RWPE2 (cell line): Measurements from ENCODE around the gene LUZP2.

ENCODE experiments used
- ATAC-seq: fragments of 200-7000 bp; cut with Tn5 transposase; 3 replicates; pipeline ENCODE4 v1.9.1; 2021; ENCODE audit warnings: low read depth
- DNase-seq: peaks from one replicate; pipeline ENCODE4 v3.0.0-alpha.2; 2020; ENCODE audit warnings: low spot score
- H3K27ac ChIP-seq: fragments of 450-650 bp; 2 replicates; pipeline ENCODE4 v1.5.1; 2017; ENCODE audit warnings: mild to moderate bottlenecking; ENCODE audit not compliant: poor library complexity, severe bottlenecking
- H3K27me3 ChIP-seq: fragments of 250-450 bp; sonication (Bioruptor Pico); 2 replicates; pipeline ENCODE4 v1.5.1; 2021; ENCODE audit warnings: mild to moderate bottlenecking, moderate library complexity; ENCODE audit not compliant: insufficient read depth, poor library complexity, severe bottlenecking
- H3K36me3 ChIP-seq: fragments of 250-450 bp; sonication (Bioruptor Pico); 2 replicates; pipeline ENCODE4 v1.5.1; 2020; ENCODE audit warnings: low read depth, mild to moderate bottlenecking, moderate library complexity
- H3K4me1 ChIP-seq: fragments of 250-450 bp; sonication (Bioruptor Pico); 2 replicates; pipeline ENCODE4 v1.5.1; 2021; ENCODE audit warnings: mild to moderate bottlenecking, moderate library complexity; ENCODE audit not compliant: insufficient read depth, poor library complexity, severe bottlenecking
- H3K4me3 ChIP-seq: fragments of 250-450 bp; sonication (Bioruptor Pico); 2 replicates; pipeline ENCODE4 v1.5.1; 2021; ENCODE audit warnings: mild to moderate bottlenecking, moderate library complexity; ENCODE audit not compliant: severe bottlenecking
- H3K9me3 ChIP-seq: fragments of 250-450 bp; sonication (Bioruptor Pico); 2 replicates; pipeline ENCODE4 v1.5.1; 2021; ENCODE audit warnings: mild to moderate bottlenecking, moderate library complexity; ENCODE audit not compliant: severe bottlenecking
- TF ChIP-seq, protein P1 (sequence below): fragments of 450-650 bp; IDR thresholded peaks from one replicate; pipeline ENCODE4 v1.5.1; 2017; ENCODE audit warnings: mild to moderate bottlenecking, moderate library complexity; ENCODE audit not compliant: poor library complexity, severe bottlenecking

LUZP2 gene

DNA sequence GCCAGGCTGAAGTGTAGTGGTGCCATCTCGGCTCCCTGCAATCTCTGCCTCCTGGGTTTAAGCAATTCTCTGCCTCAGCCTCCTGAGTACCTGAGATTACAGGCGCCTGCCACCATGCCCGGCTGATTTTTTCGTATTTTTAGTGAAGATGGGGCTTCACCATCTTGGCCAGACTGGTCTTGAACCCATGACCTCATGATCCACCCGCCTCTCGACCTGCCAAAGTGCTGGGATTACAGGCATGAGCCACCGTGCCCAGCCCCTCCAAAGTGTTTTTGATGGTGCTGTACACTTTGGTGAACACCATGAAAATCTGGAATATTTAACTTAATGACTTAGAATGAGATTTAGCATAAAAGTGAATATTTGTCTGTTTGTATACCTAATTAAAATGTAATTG, 5.6 kb downstream of the LUZP2 start:
- H3K27me3 ChIP-seq = peaks cover 27% of the 10 kb centered on the region
- no peak overlapping the region for H3K27ac ChIP-seq
- TF ChIP-seq, protein P1, sequence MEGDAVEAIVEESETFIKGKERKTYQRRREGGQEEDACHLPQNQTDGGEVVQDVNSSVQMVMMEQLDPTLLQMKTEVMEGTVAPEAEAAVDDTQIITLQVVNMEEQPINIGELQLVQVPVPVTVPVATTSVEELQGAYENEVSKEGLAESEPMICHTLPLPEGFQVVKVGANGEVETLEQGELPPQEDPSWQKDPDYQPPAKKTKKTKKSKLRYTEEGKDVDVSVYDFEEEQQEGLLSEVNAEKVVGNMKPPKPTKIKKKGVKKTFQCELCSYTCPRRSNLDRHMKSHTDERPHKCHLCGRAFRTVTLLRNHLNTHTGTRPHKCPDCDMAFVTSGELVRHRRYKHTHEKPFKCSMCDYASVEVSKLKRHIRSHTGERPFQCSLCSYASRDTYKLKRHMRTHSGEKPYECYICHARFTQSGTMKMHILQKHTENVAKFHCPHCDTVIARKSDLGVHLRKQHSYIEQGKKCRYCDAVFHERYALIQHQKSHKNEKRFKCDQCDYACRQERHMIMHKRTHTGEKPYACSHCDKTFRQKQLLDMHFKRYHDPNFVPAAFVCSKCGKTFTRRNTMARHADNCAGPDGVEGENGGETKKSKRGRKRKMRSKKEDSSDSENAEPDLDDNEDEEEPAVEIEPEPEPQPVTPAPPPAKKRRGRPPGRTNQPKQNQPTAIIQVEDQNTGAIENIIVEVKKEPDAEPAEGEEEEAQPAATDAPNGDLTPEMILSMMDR = no peak
- H3K36me3 ChIP-seq = no peaks in the 10 kb centered on the region
- H3K9me3 ChIP-seq = no peaks in the 10 kb centered on the region
- H3K4me3 ChIP-seq = no peak overlapping the region
- no peak for ATAC-seq
- no peak for DNase-seq
- no peaks in the 10 kb centered on the region for H3K4me1 ChIP-seq

DNA sequence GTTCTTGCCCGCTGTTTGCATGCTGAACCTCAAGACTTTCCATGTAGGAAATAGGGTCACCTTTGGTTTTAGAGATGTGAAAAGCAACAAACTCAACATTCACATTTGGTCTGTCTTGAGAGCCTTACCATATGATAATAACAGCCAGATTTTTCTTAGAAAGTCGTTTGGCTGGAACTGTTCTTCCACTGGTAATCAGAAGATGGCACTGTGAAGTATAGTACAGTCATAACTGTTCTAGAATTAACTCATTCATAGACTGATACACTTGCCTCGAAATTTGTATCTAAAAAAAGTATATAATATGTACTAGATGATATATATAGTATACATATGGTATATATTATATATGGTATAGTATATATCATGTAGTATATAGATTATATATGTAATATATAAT, 12.3 kb downstream of the LUZP2 start:
- ATAC-seq = peak; percentile 58; the same call in 1 of the 3 replicates
- Histone ChIP-seq H3K4me3 (no peak overlapping the region), H3K9me3 (no peaks in the 10 kb centered on the region), H3K27ac (no peak overlapping the region), H3K27me3 (no peaks in the 10 kb centered on the region), H3K36me3 (no peaks in the 10 kb centered on the region), H3K4me1 (peaks cover 6% of the 10 kb centered on the region)
- TF ChIP-seq, protein P1 = no peak
- DNase-seq = no peak

DNA sequence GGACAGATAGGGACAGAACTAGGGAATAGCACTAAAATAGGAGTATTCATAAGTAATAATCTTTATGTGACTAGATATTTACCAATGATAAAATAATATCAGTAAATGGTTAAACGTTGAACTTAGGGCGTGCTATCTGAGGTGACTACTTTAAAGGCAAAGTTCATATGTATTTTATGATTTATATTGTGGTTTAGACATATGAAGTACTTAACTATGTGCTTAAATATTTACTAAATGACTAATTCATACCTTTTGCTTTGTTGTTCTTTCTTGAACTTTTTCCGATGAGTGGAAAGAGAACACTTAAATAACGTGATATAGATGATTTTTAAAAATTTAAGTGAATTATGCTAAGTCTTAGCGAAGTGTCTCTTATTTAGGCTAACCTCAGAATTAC, 14.7 kb downstream of the LUZP2 start:
- H3K9me3 ChIP-seq = no peaks in the 10 kb centered on the region
- no peak overlapping the region for H3K27ac ChIP-seq
- H3K36me3 ChIP-seq = no peaks in the 10 kb centered on the region
- H3K27me3 ChIP-seq = no peaks in the 10 kb centered on the region
- no peak for ATAC-seq
- TF ChIP-seq, protein P1 = no peak
- no peak overlapping the region for H3K4me3 ChIP-seq
- no peak for DNase-seq
- peaks cover 6% of the 10 kb centered on the region for H3K4me1 ChIP-seq

DNA sequence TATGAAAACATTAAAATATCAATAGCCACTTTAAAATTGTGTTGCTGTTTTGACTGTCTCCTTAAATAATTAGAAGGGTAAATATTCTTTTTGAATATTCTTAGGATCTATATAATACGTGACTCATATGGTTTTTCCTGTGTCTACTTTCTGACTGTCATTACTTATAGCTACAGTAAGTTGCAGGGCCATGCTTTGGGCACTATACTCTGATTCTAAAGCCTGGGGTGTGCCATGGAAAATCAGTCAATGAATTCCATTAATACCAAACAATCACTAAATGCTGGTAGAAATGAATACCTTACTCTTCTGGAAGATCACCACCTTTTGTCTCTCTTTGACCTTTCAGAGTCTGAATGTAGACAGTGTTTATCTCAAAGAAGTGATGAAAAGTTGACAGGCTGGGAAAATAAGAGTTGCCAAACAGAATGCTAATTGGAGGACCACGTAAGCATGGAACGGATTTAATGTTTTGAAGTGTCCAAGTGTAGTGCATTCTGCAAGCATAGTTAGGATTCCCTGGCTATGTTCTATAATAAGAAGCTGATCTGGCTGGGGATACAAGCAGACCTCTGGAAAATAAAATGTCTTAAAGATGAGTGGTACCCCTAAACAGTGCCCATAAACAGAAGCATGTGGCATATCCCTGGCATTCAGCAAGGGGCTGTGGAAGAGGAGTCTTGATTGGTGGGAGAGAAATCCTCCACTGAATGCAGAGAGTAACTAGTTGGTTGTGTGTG, 16.8 kb downstream of the LUZP2 start:
- Histone ChIP-seq H3K4me1 (peaks cover 6% of the 10 kb centered on the region), H3K27me3 (no peaks in the 10 kb centered on the region), H3K27ac (no peak overlapping the region), H3K9me3 (no peaks in the 10 kb centered on the region), H3K4me3 (no peak overlapping the region), H3K36me3 (no peaks in the 10 kb centered on the region)
- DNase-seq (no peak), ATAC-seq (no peak)
- TF ChIP-seq, protein P1 = no peak

DNA sequence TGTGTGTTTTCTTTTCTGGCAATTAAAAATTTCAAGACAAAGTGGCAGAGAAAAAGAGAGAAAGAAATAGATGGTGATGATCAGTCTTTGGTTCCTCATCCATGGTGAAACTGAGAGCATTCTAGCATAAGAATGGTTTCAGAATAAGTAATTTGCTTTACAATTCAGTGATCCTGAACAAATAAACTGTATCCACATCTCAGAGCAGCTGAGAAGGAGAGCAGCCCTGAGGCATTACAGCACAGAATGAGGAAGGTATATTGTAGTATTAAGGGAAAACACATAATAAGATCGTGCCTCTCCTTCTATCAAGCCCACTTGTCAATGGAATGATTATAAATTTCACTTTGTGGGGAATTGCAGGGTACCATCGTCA, 17.4 kb downstream of the LUZP2 start:
- no peak for ATAC-seq
- Histone ChIP-seq H3K4me1 (peaks cover 6% of the 10 kb centered on the region), H3K36me3 (no peaks in the 10 kb centered on the region), H3K9me3 (no peaks in the 10 kb centered on the region), H3K27ac (no peak overlapping the region), H3K4me3 (no peak overlapping the region), H3K27me3 (no peaks in the 10 kb centered on the region)
- TF ChIP-seq, protein P1 = no peak
- DNase-seq = no peak
